NCI-H2196 (cell line): ENCODE data around the gene AP3M1.

ENCODE experiments used
- DNase-seq: peaks from one replicate; lab custom pipeline; 2025; ENCODE audit not compliant: unreplicated experiment; lab: John Stamatoyannopoulos, UW

The AP3M1 gene

DNA sequence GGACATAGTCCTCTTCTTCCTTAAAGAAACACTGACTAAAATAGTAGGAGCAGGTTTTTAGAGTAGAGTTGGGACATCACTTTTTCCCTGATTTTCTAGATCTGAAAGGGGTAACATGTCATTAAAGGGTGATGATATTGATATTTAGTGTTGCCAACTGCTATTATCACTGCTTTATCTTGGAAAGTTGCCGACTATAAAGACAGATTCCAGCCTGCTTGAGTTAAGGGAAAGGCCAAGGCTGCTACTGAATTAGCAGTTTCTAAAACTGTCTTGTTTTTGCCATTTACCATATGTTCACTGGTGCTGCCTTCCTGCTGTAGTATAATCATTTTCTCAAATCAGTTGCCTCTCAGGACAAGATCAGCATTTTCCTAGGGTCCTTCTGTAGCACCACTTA lies 29.7 kb downstream of the AP3M1 start:
- no peak for DNase-seq

DNA sequence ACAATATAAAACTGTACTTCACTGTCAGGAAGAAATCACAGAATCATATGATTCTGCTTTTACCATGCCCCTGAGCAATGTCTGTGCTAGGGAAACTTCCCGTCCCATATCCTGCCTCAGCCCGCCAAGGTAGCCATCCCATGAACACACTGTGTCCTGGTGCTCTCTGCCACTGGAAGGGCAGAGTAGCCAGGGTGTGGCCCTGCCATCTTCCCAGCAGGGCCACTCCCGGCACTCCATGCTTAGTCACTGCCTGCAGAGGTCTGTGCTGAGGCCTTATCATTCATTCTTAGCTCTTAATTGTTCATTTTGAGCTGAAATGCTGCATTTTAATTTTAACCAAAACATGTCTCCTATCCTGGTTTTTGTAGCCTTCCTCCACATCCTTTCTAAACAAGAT lies 31.8 kb downstream of the AP3M1 start:
- no peak for DNase-seq

DNA sequence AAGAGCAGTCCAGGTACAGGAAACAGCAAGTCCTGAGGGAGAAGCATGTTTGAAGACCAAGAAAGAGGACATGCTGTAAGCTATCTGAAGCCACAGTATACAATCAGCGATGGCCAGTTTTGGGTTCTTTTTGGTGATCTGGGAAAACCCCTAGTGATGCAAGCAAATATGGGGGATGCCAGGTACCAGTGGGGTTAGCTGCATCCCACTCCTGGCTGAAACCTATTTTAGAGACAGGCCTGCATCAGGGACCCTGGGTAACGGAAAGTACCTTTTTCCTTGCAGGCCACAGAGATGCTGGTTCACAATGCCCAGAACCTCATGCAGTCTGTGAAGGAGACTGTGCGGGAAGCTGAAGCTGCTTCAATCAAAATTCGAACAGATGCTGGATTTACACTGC lies 32.9 kb downstream of the AP3M1 start:
- DNase-seq, result no peak

DNA sequence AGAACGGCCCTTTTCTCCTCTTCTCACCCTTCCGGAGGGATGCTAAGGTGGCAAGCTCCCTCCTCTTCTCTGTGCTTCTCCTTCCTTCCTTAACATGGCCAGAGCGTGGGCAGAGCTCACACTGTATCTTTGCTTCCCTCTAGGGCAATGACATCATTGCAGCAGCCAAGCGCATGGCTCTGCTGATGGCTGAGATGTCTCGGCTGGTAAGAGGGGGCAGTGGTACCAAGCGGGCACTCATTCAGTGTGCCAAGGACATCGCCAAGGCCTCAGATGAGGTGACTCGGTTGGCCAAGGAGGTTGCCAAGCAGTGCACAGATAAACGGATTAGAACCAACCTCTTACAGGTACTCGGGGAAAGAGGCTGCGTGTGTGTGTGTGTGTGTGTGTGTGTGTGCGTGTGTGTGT lies 36.6 kb downstream of the AP3M1 start:
- no peak for DNase-seq

DNA sequence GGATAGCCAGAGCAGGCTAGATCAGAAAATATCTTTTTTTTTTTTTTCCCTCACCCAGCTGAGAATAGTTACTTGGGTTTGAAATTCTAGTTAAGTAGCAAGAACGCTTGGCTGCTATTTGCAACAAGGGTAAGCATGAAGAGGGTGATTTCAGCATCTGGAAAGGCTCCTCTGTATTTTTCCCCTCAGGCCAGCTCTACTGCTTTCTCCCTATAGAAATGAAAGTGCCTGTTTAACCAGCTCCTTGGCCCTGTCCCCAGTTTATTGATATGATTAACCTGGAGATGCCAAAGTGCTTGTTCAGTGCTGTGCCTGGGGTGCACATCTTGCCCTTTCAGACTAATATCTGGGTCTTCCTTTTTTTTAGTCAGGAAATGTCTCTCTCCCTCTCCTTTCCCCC lies 37.1 kb downstream of the AP3M1 start:
- DNase-seq, result no peak

DNA sequence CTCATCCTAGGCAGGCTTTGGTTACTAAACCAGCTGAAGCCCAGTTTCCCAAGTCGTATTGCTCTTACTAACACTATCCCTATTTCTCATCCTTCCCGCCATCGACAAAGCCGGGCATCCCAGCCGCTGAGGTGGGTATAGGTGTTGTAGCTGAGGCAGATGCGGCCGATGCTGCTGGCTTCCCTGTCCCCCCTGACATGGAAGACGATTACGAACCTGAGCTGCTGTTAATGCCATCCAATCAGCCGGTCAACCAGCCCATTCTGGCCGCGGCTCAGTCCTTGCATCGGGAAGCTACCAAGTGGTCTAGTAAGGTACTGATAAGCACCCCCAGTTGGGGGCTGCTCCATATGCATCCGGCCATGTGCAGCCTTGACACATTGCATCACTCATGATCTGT lies 38.8 kb downstream of the AP3M1 start:
- no peak for DNase-seq

DNA sequence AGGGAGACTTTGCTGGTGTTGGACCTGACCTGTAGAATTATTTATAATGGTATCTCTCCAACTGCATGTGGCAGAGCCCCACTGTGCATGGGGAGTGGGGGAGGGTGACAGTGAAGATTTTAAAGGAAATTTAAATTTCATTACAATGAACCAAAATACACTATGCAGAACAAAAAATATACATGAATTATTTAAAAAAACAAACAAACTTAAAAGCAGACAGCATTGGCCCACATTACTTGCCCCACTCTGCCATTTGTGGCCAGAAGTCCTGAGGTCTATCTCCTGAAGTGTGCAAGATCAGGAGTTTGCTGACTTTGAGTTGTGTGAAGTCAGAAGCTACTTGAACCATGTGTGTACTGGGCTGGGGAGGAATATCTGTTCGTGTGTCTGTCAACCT lies 40.5 kb downstream of the AP3M1 start:
- no peak for DNase-seq

DNA sequence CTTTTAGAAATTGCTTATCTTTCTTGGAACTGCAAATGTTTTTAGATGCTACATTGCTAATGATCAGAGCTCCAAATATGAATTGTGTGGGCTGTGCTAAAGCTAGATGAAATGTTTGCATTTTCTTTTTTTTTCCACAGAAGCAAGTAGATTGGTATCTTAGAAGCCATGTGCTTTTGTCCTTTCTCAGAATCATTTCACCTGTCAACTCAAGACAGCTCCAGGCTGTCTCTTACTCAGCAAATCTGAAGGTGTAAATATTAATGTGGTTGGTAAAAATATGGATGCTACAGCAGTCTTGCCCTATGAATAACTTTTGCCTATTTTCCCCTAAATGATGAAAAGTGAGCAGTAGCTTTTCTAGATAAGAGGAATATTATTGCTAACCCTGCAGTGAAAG lies 41.2 kb downstream of the AP3M1 start:
- DNase-seq, result no peak

DNA sequence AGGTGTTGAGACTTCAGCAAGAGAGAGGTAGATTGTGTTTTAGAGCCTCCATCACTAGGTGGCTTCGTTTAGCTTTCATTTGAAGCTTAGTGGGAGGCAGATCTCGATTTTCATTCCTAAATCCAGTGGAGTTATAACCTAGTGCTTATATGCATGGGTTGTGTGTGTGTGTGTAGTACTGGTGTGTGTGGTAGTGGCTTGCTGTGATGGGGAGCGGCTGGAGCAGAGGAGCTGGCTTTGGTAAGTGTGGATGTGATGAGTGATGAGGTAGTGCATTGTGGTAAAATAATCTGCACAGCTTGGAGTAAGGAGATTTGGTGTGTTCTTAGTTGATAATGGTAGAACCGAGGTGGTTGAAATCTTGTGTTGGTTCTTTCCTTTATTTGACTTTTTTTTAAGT lies 43.2 kb downstream of the AP3M1 start:
- DNase-seq, result no peak

DNA sequence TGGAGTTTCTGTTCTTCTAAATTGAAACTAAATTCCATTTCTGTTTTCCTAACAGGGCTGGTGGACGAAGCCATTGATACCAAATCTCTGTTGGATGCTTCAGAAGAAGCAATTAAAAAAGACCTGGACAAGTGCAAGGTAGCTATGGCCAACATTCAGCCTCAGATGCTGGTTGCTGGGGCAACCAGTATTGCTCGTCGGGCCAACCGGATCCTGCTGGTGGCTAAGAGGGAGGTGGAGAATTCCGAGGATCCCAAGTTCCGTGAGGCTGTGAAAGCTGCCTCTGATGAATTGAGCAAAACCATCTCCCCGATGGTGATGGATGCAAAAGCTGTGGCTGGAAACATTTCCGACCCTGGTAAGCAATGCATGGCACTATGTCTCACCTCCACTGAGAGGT lies 45.6 kb downstream of the AP3M1 start:
- no peak for DNase-seq

DNA sequence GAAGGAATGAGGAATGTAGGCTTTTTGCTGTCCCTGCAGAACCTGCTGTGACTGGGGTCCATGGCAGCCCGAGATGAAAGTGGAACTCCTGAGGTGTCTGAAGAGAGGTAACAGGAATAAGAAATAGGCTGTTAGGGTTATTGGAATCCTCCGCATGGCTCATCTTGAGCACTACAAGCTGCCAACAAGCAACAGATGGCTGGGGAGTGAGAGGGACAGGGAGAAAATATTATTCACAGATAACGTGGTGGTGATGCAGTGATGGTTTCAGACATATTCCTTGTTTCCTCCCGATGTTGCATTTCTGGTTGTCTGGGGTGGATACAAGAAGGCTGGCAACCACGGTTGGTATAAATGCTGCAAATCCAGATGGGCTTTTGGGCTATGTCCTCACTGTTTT lies 46.1 kb downstream of the AP3M1 start:
- DNase-seq, result no peak

DNA sequence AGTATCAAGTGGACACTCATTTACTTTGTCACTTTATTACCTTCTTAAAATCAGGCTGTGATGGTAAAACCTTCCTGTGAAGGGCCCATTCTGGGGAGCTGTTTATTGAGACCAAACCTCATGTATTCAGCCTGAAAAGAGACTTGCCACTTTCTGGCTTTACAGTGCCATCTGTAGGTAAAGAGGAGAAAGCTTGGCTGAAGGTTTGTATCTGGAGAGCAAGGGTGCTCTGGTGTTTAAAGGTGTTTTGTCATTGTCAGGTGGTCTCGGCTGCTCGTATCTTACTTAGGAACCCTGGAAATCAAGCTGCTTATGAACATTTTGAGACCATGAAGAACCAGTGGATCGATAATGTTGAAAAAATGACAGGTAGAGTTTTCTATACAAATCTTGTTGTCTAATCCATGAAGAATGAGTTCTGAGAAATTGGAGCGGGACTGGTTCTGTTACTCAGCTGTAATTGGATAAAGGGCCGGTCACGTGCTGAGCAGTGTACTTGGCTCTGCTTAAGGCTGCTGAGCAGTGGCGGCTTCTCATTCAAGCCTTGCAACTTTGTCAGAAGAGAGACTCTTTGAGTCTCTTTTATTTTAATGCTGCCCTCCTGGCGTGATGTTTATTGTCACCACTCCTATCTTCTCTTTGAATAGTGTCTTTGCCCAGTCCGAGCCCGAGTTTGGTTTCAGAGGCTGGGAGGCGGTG lies 46.9 kb downstream of the AP3M1 start:
- DNase-seq, result peak; percentile 23

DNA sequence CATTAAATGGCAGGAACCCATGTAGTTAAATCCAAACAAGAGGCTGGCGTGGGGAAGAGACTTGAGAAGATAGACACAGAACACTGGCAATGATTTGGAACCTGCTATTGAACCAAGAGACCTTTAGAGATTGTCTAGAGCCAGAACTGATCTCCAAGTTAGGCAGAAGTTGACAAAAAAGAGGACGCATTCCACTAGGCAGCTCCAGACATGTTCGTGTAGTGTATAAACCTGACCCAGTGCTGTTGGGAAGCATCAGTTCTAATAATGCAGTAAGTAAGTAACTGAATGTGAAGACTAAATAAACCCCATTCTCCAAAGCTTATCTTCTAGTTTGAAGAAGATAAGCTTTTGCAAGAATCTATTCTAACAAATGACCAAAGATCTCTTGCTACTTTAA lies 50.8 kb downstream of the AP3M1 start:
- DNase-seq, result no peak

DNA sequence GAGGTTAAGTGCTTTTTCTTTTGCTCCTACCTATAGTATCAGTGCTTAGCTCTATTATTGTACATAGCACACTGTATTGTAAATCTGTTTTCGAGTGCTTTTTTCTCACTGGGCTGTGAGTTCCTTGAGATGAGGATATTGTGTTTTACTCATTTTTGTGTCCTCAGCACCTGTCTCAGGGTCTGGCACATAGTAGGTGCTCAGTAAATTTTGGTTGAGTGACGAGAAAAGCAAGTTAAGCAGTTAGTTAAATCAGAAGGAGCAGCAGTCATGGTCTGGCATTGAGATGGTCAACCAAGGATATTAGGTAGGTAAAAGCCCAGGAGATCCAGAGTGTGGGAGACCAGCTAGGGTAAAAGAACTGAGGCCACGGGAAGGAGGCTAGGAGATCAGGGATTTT lies 51.2 kb downstream of the AP3M1 start:
- no peak for DNase-seq

DNA sequence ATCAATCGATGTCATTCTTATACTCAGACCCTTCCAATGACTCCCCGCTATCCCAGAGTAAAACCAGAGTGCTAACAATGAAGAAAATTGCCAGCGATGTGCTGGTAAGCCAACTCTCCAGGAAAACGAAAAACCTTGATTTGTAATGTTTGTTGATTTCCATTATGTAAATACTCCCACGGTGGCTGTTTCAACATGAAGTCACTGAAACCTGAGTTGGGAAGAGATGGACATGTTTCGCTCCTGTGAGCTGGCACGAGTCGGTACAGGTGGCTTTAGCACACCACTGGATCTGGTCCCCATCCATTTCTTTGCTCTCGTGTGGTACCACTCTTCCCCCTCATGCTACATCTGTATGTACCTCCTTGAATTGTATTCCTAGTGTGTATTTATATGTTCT lies 52.9 kb downstream of the AP3M1 start:
- peak; percentile 6 for DNase-seq

DNA sequence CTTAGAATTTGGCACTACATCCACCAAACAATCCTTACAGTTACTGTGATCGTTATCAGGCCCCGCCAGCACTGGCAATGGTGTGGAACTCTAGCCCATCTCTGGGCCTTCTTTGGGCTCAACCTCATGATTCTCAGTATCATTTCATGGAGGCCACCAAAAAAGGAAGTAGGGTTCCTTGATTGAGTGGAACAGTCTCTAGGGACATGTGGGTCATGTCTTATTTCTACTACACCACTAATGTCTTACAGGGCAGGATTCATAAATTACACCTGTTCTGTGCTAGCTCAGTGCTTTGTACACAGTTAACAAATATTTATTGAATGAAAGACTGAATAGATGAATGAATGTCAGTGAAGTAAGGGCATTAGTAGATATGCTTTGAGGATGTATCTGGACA lies 53.9 kb downstream of the AP3M1 start:
- no peak for DNase-seq

DNA sequence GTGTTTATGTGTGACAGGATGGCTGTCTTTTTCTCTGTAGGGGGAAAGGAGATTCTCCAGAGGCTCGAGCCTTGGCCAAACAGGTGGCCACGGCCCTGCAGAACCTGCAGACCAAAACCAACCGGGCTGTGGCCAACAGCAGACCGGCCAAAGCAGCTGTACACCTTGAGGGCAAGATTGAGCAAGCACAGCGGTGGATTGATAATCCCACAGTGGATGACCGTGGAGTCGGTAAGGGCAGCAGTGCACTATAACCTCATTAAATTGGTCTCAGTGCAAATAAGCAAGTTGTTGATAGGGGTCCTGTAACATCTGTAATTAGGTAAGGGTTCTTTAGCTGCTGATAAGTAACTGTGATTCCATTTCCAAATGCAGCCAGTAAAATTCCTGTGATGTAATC lies 56.4 kb downstream of the AP3M1 start:
- DNase-seq, result no peak

DNA sequence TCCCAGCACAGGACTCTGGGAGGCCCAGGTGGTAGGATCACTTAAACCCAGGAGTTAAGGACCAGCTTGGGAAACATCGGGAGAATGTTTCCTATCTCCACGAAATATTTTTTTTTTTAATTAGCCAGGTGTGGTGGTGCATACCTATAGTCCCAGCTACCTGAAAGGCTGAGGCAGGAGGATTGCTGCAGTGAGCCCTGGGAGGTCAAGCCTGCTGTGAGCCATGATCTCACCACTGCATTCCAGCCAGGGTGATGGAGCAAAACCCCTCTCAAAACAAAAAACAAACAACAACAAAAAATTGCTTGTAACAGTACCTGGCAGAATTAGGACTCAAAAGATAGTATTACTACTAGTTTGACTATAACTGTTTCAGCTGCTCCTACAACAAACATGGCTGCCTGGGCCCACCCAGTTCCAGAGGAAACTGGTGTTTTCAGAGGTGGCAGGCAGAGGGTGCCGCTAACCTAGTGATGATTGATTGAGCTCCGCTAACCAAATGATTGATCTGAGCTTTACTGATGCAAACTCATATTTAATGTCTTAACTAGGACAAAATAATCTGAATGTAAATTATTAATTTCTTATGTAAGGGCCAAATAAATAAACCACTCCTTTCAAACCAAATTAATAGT lies 57.0 kb downstream of the AP3M1 start:
- no peak for DNase-seq

DNA sequence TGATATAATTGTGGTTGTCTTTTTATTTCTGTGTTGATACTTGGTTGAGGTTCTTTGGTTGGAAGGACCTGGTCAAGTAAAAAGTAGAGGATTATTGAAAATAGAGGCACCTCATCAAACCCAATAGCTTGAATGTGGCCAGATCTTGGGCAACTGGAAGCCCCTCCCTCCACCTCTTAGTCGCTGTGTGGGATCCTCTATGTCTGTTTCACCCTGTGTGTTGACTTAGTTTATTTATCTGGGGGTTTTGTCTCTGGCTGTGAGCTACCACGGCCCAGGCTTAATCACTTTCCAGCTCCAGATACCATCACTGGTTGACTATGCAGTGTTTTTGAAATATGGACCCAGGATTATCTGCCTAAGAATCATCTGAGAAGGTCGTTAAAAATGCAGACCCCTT lies 58.3 kb downstream of the AP3M1 start:
- no peak for DNase-seq

DNA sequence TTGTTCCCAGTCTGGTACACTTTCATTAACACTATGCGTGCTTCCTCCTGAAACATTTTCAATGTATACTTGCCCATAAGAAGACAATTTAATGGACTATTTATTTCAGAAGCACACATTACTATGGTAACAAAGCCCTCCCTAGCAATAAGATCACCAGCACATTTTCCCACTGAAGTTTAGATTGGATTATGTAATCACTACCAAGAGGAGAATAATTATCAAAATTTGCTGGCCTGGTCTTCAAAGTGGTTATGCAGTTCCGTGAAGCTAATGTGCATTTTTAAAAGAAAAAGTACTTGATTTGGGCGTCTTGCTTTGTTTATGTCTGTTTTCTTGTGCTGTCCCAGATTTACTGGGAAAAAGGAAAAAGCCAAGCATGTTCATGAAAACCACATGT lies 61.9 kb downstream of the AP3M1 start:
- no peak for DNase-seq

DNA sequence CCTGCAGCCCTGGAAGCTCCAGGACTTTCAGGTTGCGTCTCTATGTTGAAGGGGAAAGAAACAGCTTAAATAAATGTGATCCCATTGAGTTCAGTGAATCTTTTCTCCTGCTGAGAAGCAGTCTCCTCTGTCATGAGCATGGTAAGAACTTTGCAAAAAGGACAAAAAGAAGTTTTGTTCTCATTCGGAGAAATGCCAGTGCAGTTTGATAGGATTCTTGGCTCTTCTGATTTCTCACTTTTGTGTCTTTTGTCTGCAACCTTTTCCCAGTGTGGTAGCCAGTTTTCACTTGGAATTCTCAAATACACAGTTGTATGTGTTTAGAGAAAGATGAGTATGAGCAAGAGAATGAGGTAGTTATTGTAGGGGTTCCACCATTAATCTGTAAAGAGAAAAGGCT lies 64.3 kb downstream of the AP3M1 start:
- DNase-seq, result no peak

DNA sequence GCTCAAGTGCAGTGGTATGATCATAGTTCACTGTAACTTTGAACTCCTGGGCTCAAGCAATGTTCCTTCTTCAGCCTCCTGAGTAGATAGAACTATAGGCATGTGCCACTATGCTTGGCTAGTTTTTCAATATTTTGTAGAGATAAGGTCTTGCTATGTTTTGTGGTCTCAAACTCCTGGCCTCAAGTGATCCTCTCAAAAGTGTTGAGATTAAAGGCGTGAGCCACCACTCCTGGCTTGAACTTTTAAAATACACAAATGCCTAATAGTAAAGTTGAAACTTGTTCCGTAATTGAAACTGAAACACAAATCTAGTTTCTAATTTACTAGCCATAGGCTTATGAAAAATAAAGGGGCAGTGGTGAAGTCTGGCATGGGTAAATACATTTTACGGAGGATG lies 65.7 kb downstream of the AP3M1 start:
- no peak for DNase-seq

DNA sequence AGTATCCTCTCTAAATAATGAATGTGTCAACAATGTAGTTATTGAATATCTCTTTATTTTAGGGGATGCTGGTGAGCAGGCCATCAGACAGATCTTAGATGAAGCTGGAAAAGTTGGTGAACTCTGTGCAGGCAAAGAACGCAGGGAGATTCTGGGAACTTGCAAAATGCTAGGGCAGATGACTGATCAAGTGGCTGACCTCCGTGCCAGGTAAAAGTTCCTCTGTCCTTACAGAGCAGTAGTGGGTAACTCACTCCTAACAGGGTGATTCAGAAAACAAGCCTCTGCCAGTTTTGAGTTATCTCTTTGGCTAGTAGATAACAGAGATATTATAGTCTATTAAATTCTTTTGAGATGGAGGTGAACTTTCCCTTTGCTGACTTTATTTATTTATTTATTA lies 67.3 kb downstream of the AP3M1 start:
- no peak for DNase-seq
